BJ (cell line): ENCODE measurements around the gene FN1. TPM values are rescaled to one million over a fixed set of nuclear protein-coding genes. Genes with fewer than 3 reads are reported as not detected.

Experiments
- CTCF ChIA-PET: fragments of 350-600 bp; formaldehyde crosslinking; extraction: SDS; loops from one replicate; lab custom pipeline; 2021; ENCODE audit warnings: antibody characterized with exemption, inconsistent platforms; lab: Yijun Ruan, JAX
- POLR2A ChIA-PET: fragments of 300-600 bp; sonication (Branson Sonifier 250); formaldehyde crosslinking; extraction: SDS; loops from one replicate; lab custom pipeline; 2021; ENCODE audit warnings: antibody characterized with exemption; lab: Charles Lee
- DNase-seq: peaks from one replicate; pipeline ENCODE4 v3.0.0-alpha.2; 2011; ENCODE audit warnings: low read depth
- H3K27me3 ChIP-seq: 2 replicates; pipeline ENCODE4 v1.6.0; 2011; ENCODE audit warnings: low read length; ENCODE audit not compliant: control insufficient read depth, insufficient read depth
- H3K36me3 ChIP-seq: 2 replicates; pipeline ENCODE4 v1.5.1; 2011; ENCODE audit warnings: low read length; ENCODE audit not compliant: control insufficient read depth, insufficient read depth
- H3K4me3 ChIP-seq: 2 replicates; pipeline ENCODE4 v1.5.1; 2011; ENCODE audit warnings: low read depth, mild to moderate bottlenecking, control low read depth, low read length
- polyA plus RNA-seq: library from polyadenylated mRNA; depleted of rRNA; stranded (reverse); fragments of >200 nt; gene quantifications from 2 replicates; pipeline ENCODE4 v1.2.3, GENCODE V29; 2011
- TF ChIP-seq, protein P1 (sequence below): IDR thresholded peaks from 2 replicates; pipeline ENCODE4 v1.5.1; 2011; ENCODE audit warnings: low read depth, mild to moderate bottlenecking, control low read depth, inconsistent platforms, low read length, moderate library complexity; ENCODE audit not compliant: insufficient read depth

FN1 gene
- polyA plus RNA-seq, 1 experiment = 5,814 TPM

DNA sequence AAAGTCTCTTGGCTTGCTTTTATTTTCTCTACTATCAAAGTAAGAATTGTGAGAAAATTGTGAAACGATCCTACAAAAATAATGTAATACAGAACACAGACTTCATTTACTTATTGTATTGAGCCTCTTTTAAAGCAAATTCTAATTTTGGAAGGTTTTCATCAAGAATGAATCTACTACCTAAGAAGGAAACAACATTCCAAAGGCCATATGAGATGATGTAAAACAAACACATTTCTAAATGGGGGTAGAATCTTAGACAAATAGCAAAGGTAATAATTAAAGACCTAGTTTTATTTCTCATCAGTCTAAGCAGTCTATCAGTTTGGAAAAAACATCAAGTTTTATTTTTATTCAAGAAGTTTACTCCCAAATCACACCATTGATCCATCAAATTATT is 20.6 kb downstream of the FN1 start:
- ChIA-PET CTCF (no interaction called here), POLR2A (no interaction called here)
- no peaks in the 10 kb centered on the region for H3K27me3 ChIP-seq
- no peak for DNase-seq
- TF ChIP-seq, protein P1, sequence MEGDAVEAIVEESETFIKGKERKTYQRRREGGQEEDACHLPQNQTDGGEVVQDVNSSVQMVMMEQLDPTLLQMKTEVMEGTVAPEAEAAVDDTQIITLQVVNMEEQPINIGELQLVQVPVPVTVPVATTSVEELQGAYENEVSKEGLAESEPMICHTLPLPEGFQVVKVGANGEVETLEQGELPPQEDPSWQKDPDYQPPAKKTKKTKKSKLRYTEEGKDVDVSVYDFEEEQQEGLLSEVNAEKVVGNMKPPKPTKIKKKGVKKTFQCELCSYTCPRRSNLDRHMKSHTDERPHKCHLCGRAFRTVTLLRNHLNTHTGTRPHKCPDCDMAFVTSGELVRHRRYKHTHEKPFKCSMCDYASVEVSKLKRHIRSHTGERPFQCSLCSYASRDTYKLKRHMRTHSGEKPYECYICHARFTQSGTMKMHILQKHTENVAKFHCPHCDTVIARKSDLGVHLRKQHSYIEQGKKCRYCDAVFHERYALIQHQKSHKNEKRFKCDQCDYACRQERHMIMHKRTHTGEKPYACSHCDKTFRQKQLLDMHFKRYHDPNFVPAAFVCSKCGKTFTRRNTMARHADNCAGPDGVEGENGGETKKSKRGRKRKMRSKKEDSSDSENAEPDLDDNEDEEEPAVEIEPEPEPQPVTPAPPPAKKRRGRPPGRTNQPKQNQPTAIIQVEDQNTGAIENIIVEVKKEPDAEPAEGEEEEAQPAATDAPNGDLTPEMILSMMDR = no peak
- no peak overlapping the region for H3K4me3 ChIP-seq
- H3K36me3 ChIP-seq = peaks cover 17% of the 10 kb centered on the region

DNA sequence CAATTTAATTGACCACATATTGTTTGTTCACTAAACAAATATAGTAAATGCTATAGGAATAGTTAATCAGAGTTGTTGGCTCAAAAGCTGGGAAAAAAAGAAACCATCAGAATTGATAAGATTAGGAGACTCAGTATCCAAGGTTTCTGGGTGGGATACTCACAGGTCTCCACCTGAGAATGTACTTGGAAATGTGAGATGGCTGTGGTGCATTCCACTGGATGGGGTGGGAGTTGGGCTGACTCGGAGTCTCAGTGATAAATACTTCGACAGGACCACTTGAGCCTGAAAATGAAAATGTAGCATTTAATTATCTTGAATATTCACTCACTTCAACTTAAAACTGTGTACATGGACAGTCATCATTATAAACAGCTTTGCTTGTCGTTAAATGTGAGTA is 21.2 kb downstream of the FN1 start:
- POLR2A ChIA-PET = no interaction called here
- peaks cover 16% of the 10 kb centered on the region for H3K36me3 ChIP-seq
- CTCF ChIA-PET = no interaction called here
- TF ChIP-seq, protein P1 = no peak
- DNase-seq = no peak
- H3K4me3 ChIP-seq = no peak overlapping the region
- no peaks in the 10 kb centered on the region for H3K27me3 ChIP-seq

DNA sequence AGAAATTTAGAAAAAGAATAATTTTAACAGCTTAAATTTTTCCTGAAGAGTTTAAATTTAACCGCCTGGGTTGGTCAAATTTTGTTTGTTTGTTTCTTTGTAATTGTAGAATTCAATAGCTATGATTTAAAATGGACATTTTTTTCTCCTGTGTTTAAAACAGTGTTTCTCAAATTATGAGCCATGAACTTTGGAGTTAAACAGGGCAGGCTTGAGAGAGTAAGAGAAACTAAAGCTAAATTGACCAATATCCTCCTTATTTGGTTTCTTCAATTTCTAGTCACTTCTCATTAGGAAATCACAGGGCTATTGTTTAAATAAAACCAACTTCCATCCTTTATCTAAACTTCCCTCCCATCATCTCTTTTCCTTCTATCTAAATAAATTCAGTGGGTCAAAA is 21.9 kb downstream of the FN1 start:
- CTCF ChIA-PET = no interaction called here

DNA sequence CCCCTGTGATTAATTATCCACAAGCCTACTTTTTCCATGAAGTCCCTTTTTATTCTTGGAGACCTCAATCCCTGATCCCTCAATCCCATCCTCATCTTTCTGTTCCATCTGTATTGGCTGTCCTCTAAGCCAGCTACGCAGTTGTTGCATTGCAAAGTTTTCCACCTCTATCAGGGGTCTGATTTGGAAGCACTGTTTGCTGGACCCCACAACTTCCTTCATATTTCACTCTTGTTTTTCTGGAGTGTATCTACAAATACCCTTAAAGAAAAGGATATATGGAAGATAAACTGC is 22.4 kb downstream of the FN1 start:
- ChIA-PET CTCF (no interaction called here), POLR2A (no interaction called here)
- Histone ChIP-seq H3K4me3 (no peak overlapping the region), H3K36me3 (peaks cover 19% of the 10 kb centered on the region), H3K27me3 (no peaks in the 10 kb centered on the region)
- DNase-seq = no peak
- TF ChIP-seq, protein P1 = no peak

More for the DNA sequence above, 21.9 kb downstream of the FN1 start:
- Histone ChIP-seq H3K4me3 (no peak overlapping the region), H3K36me3 (peaks cover 20% of the 10 kb centered on the region), H3K27me3 (no peaks in the 10 kb centered on the region)
- POLR2A ChIA-PET = no interaction called here
- TF ChIP-seq, protein P1 = no peak
- DNase-seq = no peak

DNA sequence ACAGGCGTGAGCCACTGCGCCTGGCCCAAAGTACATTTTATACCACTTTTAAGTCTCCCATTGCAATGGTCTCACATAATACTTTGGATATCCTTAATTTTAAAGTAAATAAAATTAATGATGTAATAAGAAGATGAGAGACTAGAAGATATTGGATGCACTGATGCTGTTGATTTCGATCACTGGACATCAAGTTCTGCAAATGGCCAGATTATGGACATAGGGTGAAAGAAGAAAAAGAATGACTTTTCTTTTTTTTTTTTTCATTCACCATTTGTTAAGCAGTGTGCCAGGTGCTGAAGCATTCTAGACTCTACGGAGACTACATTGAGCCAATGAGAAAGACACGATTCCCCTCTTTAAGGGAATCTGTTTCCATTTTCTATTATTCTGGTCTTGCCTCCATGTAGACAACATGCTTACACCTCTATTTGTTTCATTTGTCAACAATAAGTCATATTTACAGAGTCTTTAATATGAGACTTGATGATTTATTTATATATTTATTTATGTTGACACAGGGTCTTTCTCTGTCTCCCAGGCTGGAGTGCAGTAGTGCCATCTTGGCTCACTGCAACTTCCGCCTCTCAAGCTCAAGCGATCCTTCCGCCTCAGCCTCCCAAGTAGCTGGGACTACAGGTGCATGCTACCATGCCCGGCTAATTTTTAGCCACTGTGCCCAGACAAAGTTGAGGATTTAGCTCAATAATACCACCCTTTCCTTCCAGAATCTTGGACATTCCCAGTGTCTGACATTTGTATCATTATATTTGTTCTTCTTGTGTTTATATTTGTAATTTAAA is 23.7 kb downstream of the FN1 start:
- H3K27me3 ChIP-seq = no peaks in the 10 kb centered on the region
- TF ChIP-seq, protein P1 = no peak
- no peak for DNase-seq
- ChIA-PET POLR2A (interaction anchor here (0.6 to 0.7 kb wide), 2 partner anchors 174 to 857 kb away, joined by 3 read pairs; no protein-coding TSS in a partner anchor), CTCF (no interaction called here)
- peaks cover 20% of the 10 kb centered on the region for H3K36me3 ChIP-seq
- H3K4me3 ChIP-seq = no peak overlapping the region
